Measurements from ENCODE around the gene EPN3. TPM values are rescaled to one million over a fixed set of nuclear protein-coding genes. Genes with fewer than 3 reads are reported as not detected.
A peak's percentile ranks its signal among the peaks of the same experiment; 100 is the strongest.

The EPN3 gene
- total RNA-seq, 1 donor from 2014 or later, result 33.4 TPM

GRCh38 chr17:50542795-50543774 lies 10.6 kb downstream of the EPN3 start:
- ATAC-seq (peak; percentile 38), DNase-seq (peak; percentile 66)
- intact Hi-C loops (cut with micrococcal nuclease), result loop anchor here (5.0 kb wide), 1 partner anchor 61 kb away; no protein-coding TSS in a partner anchor

GRCh38 chr17:50544516-50544915 lies 12.0 kb downstream of the EPN3 start:
- ATAC-seq (no peak), DNase-seq (no peak)
- intact Hi-C loops (cut with micrococcal nuclease), result loop anchor here (5.0 kb wide), 1 partner anchor 62 kb away; no protein-coding TSS in a partner anchor

GRCh38 chr17:50545311-50545710 lies 12.8 kb downstream of the EPN3 start:
- DNase-seq, result no peak
- no peak for ATAC-seq
- intact Hi-C loops (cut with micrococcal nuclease), result loop anchor here (5.0 kb wide), 1 partner anchor 82 kb away; no protein-coding TSS in a partner anchor

GRCh38 chr17:50546701-50547034 lies 14.1 kb downstream of the EPN3 start:
- no peak for DNase-seq
- intact Hi-C loops (cut with micrococcal nuclease), result loop anchor here (5.0 kb wide), 1 partner anchor 81 kb away; no protein-coding TSS in a partner anchor
- ATAC-seq, result no peak

- ATAC-seq (peak; percentile 84), DNase-seq (peak; percentile 97)
- intact Hi-C loops (cut with micrococcal nuclease), result loop anchor here (5.0 kb wide), 1 partner anchor 80 kb away; no protein-coding TSS in a partner anchor
Observed at GRCh38 chr17:50547035-50547735, 14.7 kb downstream of the EPN3 start, which contains the start of gene SPATA20. Gene SPATA20 (plus strand): TSS chr17:50547174. CDS start chr17:50547209, 35 bp downstream.

- intact Hi-C loops (cut with micrococcal nuclease), result loop anchor here (5.0 kb wide), 1 partner anchor 80 kb away; no protein-coding TSS in a partner anchor
- no peak for ATAC-seq
- DNase-seq, result no peak
Observed at GRCh38 chr17:50547736-50548083, 15.2 kb downstream of the EPN3 start.

GRCh38 chr17:50548831-50549230 lies 16.3 kb downstream of the EPN3 start:
- DNase-seq (no peak), ATAC-seq (no peak)
- intact Hi-C loops (cut with micrococcal nuclease), result loop anchor here (5.0 kb wide), 1 partner anchor 78 kb away; no protein-coding TSS in a partner anchor

GRCh38 chr17:50549256-50549941 lies 16.9 kb downstream of the EPN3 start:
- ATAC-seq, result no peak
- DNase-seq, result no peak
- intact Hi-C loops (cut with micrococcal nuclease), result loop anchor here (5.0 kb wide), 1 partner anchor 78 kb away; no protein-coding TSS in a partner anchor

GRCh38 chr17:50549969-50550368 lies 17.4 kb downstream of the EPN3 start:
- DNase-seq, result no peak
- no peak for ATAC-seq
- intact Hi-C loops (cut with micrococcal nuclease), result loop anchor here (5.0 to 10.0 kb wide), 2 partner anchors 77 to 145 kb away; no protein-coding TSS in a partner anchor

- peak; percentile 86 for DNase-seq
- peak; percentile 77 for ATAC-seq
- intact Hi-C loops (cut with micrococcal nuclease), result loop anchor here (10.0 kb wide), 1 partner anchor 144 kb away; no protein-coding TSS in a partner anchor
Observed at GRCh38 chr17:50550661-50551432, 18.3 kb downstream of the EPN3 start.

GRCh38 chr17:50551433-50551815 lies 18.9 kb downstream of the EPN3 start:
- DNase-seq (no peak), ATAC-seq (no peak)
- intact Hi-C loops (cut with micrococcal nuclease), result loop anchor here (10.0 kb wide), 1 partner anchor 143 kb away; no protein-coding TSS in a partner anchor

GRCh38 chr17:50551884-50552283 lies 19.3 kb downstream of the EPN3 start:
- DNase-seq (no peak), ATAC-seq (no peak)
- intact Hi-C loops (cut with micrococcal nuclease), result loop anchor here (10.0 kb wide), 1 partner anchor 143 kb away; no protein-coding TSS in a partner anchor

- DNase-seq (no peak), ATAC-seq (no peak)
- intact Hi-C loops (cut with micrococcal nuclease), result loop anchor here (10.0 kb wide), 1 partner anchor 141 kb away; no protein-coding TSS in a partner anchor
Observed at GRCh38 chr17:50554201-50554600, 21.7 kb downstream of the EPN3 start.

- DNase-seq, result peak; percentile 78
- intact Hi-C loops (cut with micrococcal nuclease), result loop anchor here (10.0 kb wide), 1 partner anchor 138 kb away; no protein-coding TSS in a partner anchor
Observed at GRCh38 chr17:50556803-50557202, 24.3 kb downstream of the EPN3 start.

GRCh38 chr17:50557630-50558029 lies 25.1 kb downstream of the EPN3 start:
- DNase-seq, result no peak
- ATAC-seq, result no peak
- intact Hi-C loops (cut with micrococcal nuclease), result loop anchor here (10.0 kb wide), 1 partner anchor 137 kb away; no protein-coding TSS in a partner anchor

More at GRCh38 chr17:50556803-50557202, 24.3 kb downstream of the EPN3 start:
- ATAC-seq, result peak; percentile 44

GRCh38 chr17:50558091-50558490 lies 25.6 kb downstream of the EPN3 start:
- DNase-seq (no peak), ATAC-seq (no peak)
- intact Hi-C loops (cut with micrococcal nuclease), result loop anchor here (10.0 kb wide), 1 partner anchor 137 kb away; no protein-coding TSS in a partner anchor

- no peak for ATAC-seq
- intact Hi-C loops (cut with micrococcal nuclease), result loop anchor here (10.0 kb wide), 1 partner anchor 136 kb away; no protein-coding TSS in a partner anchor
- DNase-seq, result no peak
Observed at GRCh38 chr17:50558581-50558940, 26.0 kb downstream of the EPN3 start.
